Cardiac muscle cell (in vitro differentiated cells and primary cell): ENCODE measurements around the gene HES5. TPM values are rescaled to one million over a fixed set of nuclear protein-coding genes. Genes with fewer than 3 reads are reported as not detected.

Experiments used
- DNase-seq, 2 donors: peaks; one replicate each; pipeline versions ENCODE4 v3.0.0 to v3.0.0-alpha.2; 2010 to 2017; ENCODE audit warnings: low read depth in 1 of 2, low spot score in 1 of 2
- H3K27ac ChIP-seq: fragments of 200-600 bp; sonication (generic); 2 replicates; pipeline ENCODE4 v1.5.1; 2016
- H3K27me3 ChIP-seq: fragments of 200-600 bp; sonication (generic); 2 replicates; pipeline ENCODE4 v1.6.0; 2016; ENCODE audit warnings: control low read depth
- H3K36me3 ChIP-seq: fragments of 200-600 bp; sonication (generic); 2 replicates; pipeline ENCODE4 v1.5.1; 2016; ENCODE audit warnings: control low read depth
- H3K4me1 ChIP-seq: fragments of 200-600 bp; sonication (generic); 2 replicates; pipeline ENCODE4 v1.8.1; 2017; ENCODE audit warnings: low read depth, mild to moderate bottlenecking, mixed run types
- H3K4me3 ChIP-seq: fragments of 200-600 bp; sonication (generic); 2 replicates; pipeline ENCODE4 v1.5.1; 2016; ENCODE audit warnings: mild to moderate bottlenecking
- H3K9me3 ChIP-seq: fragments of 200-600 bp; sonication (generic); 2 replicates; pipeline ENCODE4 v1.5.1; 2017; ENCODE audit warnings: low read depth, mild to moderate bottlenecking, control low read depth
- CTCF ChIP-seq: IDR thresholded peaks from 2 replicates; pipeline ENCODE4 v1.5.1; 2012; ENCODE audit warnings: low read depth, mild to moderate bottlenecking, low read length
- polyA plus RNA-seq: library from polyadenylated mRNA; unstranded; fragments of >200 nt; fragmentation: Nextera tagmentation; extraction: Ambion mirVana; gene quantifications from 2 replicates; pipeline ENCODE4 v1.2.1, GENCODE V29; 2016
- total RNA-seq: library from RNA; depleted of rRNA; stranded (reverse); fragments of >200 nt; gene quantifications from 2 replicates; pipeline ENCODE4 v1.2.3, GENCODE V29; 2016

HES5 gene
- total and polyA plus RNA-seq, 2 experiments from 2014 or later: not detected

GRCh38 chr1:2567083-2567679 is 37.1 kb upstream of the HES5 start:
- Histone ChIP-seq H3K9me3 (no peaks in the 10 kb centered on the region), H3K27ac (no peak overlapping the region), H3K4me1 (no peaks in the 10 kb centered on the region), H3K4me3 (no peak overlapping the region), H3K36me3 (no peaks in the 10 kb centered on the region), H3K27me3 (no peaks in the 10 kb centered on the region)
- no peak for TF ChIP-seq CTCF
- DNase-seq: no peak

- Histone ChIP-seq H3K4me1 (no peaks in the 10 kb centered on the region), H3K27ac (no peak overlapping the region)
- DNase-seq: no peak
These were observed 36.3 kb upstream of the HES5 start for GRCh38 chr1:2566101-2567045.

GRCh38 chr1:2564815-2565374 is 34.8 kb upstream of the HES5 start:
- Histone ChIP-seq H3K36me3 (no peaks in the 10 kb centered on the region), H3K4me1 (no peaks in the 10 kb centered on the region), H3K9me3 (no peaks in the 10 kb centered on the region), H3K27ac (no peak overlapping the region), H3K4me3 (no peak overlapping the region), H3K27me3 (no peaks in the 10 kb centered on the region)
- no peak for DNase-seq
- no peak for TF ChIP-seq CTCF

More at GRCh38 chr1:2566101-2567045, 36.3 kb upstream of the HES5 start:
- Histone ChIP-seq H3K27me3 (no peaks in the 10 kb centered on the region), H3K9me3 (no peaks in the 10 kb centered on the region), H3K36me3 (no peaks in the 10 kb centered on the region), H3K4me3 (no peak overlapping the region)
- no peak for TF ChIP-seq CTCF

GRCh38 chr1:2564006-2564814 is 34.1 kb upstream of the HES5 start:
- Histone ChIP-seq H3K27ac (no peak overlapping the region), H3K9me3 (no peaks in the 10 kb centered on the region), H3K27me3 (no peaks in the 10 kb centered on the region), H3K4me3 (no peak overlapping the region), H3K4me1 (no peaks in the 10 kb centered on the region), H3K36me3 (no peaks in the 10 kb centered on the region)
- DNase-seq: no peak
- no peak for TF ChIP-seq CTCF

GRCh38 chr1:2563205-2563604 is 33.1 kb upstream of the HES5 start:
- H3K4me3 ChIP-seq: no peak overlapping the region
- TF ChIP-seq CTCF: no peak
- H3K9me3 ChIP-seq: no peaks in the 10 kb centered on the region
- no peaks in the 10 kb centered on the region for H3K4me1 ChIP-seq
- no peak overlapping the region for H3K27ac ChIP-seq
- DNase-seq: no peak
- no peaks in the 10 kb centered on the region for H3K36me3 ChIP-seq
- H3K27me3 ChIP-seq: no peaks in the 10 kb centered on the region
